Activated CD8-positive, alpha-beta T cell treated with anti-CD3 and anti-CD28 coated beads for 36 hours (primary cell): Measurements from ENCODE around the gene PCDHB11. TPM values are rescaled to one million over a fixed set of nuclear protein-coding genes. Genes with fewer than 3 reads are reported as not detected.
"Not testable (repeated sequence)": the region's sequence is repeated elsewhere in the genome, so short reads cannot be mapped to it uniquely, and the experiment has no call there.

Experiments used
- ATAC-seq: fragments of 200-7000 bp; cut with Tn5 transposase; one replicate; pipeline ENCODE4 v1.10.0; 2021; ENCODE audit warnings: mild to moderate bottlenecking, moderate library complexity
- CTCF ChIA-PET: fragments of 350-600 bp; sonication (Branson Sonifier 250); formaldehyde crosslinking; loops from one replicate; lab custom pipeline; 2021; ENCODE audit warnings: antibody characterized with exemption; lab: Charles Lee
- POLR2A ChIA-PET: fragments of 350-600 bp; sonication (Branson Sonifier 250); formaldehyde crosslinking; loops from one replicate; lab custom pipeline; 2021; ENCODE audit warnings: antibody characterized with exemption; lab: Charles Lee
- DNase-seq: peaks from one replicate; pipeline ENCODE4 v3.0.0-alpha.2; 2020
- H3K27ac Mint-ChIP-seq: one replicate; pipeline ENCODE4 v1.8.0; 2021; ENCODE audit warnings: mild to moderate bottlenecking, mixed read lengths
- H3K27me3 Mint-ChIP-seq: one replicate; pipeline ENCODE4 v1.8.0; 2021; ENCODE audit warnings: mixed read lengths
- H3K36me3 Mint-ChIP-seq: one replicate; pipeline ENCODE4 v1.8.0; 2021; ENCODE audit warnings: low read depth, mixed read lengths
- H3K4me1 Mint-ChIP-seq: one replicate; pipeline ENCODE4 v1.8.0; 2021; ENCODE audit warnings: low read depth, mixed read lengths
- H3K4me3 Mint-ChIP-seq: one replicate; pipeline ENCODE4 v1.8.0; 2021; ENCODE audit warnings: mild to moderate bottlenecking, moderate library complexity, mixed read lengths
- H3K9me3 Mint-ChIP-seq: one replicate; pipeline ENCODE4 v1.8.0; 2021; ENCODE audit warnings: mixed read lengths
- intact Hi-C: fragments of 100-400 bp; cut with micrococcal nuclease; formaldehyde crosslinking; loops from one replicate; pipeline ENCODE4 v1.10.0; 2022
- total RNA-seq, 2 experiments: library from RNA; stranded (reverse); gene quantifications; one replicate each; pipeline ENCODE4 v1.2.3, GENCODE V29; 2021
- TF ChIP-seq, protein P1 (sequence below): fragments of 200-600 bp; IDR thresholded peaks from one replicate; pipeline ENCODE4 v1.8.0; 2022; ENCODE audit warnings: antibody characterized with exemption, mild to moderate bottlenecking

The PCDHB11 gene
- total RNA-seq, 2 experiments from 2014 or later = not detected

DNA sequence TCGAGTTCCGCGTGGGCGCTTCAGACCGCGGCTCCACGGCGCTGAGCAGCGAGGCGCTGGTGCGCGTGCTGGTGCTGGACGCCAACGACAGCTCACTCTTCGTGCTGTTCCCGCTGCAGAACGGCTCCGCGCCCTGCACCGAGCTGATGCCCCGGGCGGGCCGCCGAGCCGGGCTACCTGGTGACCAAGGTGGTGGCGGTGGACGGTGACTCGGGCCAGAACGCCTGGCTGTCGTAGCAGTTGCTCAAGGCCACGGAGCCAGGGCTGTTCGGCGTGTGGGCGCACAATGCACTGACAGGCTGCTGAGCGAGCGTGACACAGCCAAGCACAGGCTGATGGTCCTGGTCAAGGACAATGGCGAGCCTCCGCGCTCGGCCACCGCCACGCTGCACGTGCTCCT, 42.1 kb downstream of the PCDHB11 start:
- intact Hi-C loops = no loop called here
- Mint-ChIP-seq H3K27me3 (peaks cover 41% of the 10 kb centered on the region), H3K27ac (no peak overlapping the region), H3K36me3 (peaks cover 34% of the 10 kb centered on the region), H3K4me3 (no peak overlapping the region), H3K9me3 (peaks cover 45% of the 10 kb centered on the region), H3K4me1 (no peaks in the 10 kb centered on the region)
- ChIA-PET CTCF (no interaction called here), POLR2A (no interaction called here)
- no peak for DNase-seq
- no peak for ATAC-seq
- TF ChIP-seq, protein P1, sequence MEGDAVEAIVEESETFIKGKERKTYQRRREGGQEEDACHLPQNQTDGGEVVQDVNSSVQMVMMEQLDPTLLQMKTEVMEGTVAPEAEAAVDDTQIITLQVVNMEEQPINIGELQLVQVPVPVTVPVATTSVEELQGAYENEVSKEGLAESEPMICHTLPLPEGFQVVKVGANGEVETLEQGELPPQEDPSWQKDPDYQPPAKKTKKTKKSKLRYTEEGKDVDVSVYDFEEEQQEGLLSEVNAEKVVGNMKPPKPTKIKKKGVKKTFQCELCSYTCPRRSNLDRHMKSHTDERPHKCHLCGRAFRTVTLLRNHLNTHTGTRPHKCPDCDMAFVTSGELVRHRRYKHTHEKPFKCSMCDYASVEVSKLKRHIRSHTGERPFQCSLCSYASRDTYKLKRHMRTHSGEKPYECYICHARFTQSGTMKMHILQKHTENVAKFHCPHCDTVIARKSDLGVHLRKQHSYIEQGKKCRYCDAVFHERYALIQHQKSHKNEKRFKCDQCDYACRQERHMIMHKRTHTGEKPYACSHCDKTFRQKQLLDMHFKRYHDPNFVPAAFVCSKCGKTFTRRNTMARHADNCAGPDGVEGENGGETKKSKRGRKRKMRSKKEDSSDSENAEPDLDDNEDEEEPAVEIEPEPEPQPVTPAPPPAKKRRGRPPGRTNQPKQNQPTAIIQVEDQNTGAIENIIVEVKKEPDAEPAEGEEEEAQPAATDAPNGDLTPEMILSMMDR = no peak

DNA sequence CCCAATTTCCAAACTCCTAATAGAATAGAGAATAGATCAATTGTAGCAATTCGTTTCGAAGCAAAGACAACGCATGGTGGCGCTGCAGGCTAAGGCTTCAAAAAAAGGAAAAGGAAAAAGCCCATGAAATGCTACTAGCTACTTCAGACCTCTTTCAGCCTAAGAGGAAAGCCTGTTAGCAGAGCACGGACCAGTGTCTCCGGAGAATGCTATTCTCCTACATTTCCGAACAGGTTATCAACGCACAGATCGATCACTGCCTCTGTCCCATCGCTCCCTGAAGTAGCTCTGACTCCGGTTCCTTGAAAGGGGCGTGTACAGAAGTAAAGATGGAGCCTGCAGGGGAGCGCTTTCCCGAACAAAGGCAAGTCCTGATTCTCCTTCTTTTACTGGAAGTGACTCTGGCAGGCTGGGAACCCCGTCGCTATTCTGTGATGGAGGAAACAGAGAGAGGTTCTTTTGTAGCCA, 45.9 kb downstream of the PCDHB11 start, which contains the start of gene PCDHB15:
TSS of gene PCDHB15 (plus strand) at position 146 of the 468 bp plus-strand sequence. CDS start at position 330, 184 bp downstream.
- ATAC-seq (no peak), DNase-seq (peak; percentile 51)
- ChIA-PET CTCF (interaction anchor here (0.7 to 1.7 kb wide), 9 partner anchors 9 to 319 kb away, joined by 3 to 9 read pairs (median 4); partner anchors contain the start of genes PCDHB12 and PCDHB14), POLR2A (interaction anchor here (0.9 kb wide), 1 partner anchor 10 kb away, joined by 3 read pairs; no protein-coding TSS in a partner anchor)
- no peak within 1 kb of the TSS for H3K4me3 Mint-ChIP-seq
- H3K4me1 Mint-ChIP-seq = no peaks in the 10 kb centered on the region
- peaks cover 28% of the 10 kb centered on the region for H3K27me3 Mint-ChIP-seq
- TF ChIP-seq, protein P1 = peak; percentile 20
- peaks cover 58% of the 10 kb centered on the region for H3K9me3 Mint-ChIP-seq
- intact Hi-C loops = no loop called here
- H3K27ac Mint-ChIP-seq = no peak within 1 kb of the TSS
- H3K36me3 Mint-ChIP-seq = peaks cover 39% of the 10 kb centered on the region

DNA sequence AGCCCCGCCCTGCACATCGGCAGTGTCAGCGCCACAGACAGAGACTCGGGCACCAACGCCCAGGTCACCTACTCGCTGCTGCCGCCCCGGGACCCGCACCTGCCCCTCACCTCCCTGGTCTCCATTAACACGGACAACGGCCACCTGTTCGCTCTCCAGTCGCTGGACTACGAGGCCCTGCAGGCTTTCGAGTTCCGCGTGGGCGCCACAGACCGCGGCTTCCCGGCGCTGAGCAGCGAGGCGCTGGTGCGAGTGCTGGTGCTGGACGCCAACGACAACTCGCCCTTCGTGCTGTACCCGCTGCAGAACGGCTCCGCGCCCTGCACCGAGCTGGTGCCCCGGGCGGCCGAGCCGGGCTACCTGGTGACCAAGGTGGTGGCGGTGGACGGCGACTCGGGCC, 47.5 kb downstream of the PCDHB11 start:
- peaks cover 34% of the 10 kb centered on the region for H3K36me3 Mint-ChIP-seq
- intact Hi-C loops, H3K4me1 Mint-ChIP-seq: not testable (repeated sequence)

DNA sequence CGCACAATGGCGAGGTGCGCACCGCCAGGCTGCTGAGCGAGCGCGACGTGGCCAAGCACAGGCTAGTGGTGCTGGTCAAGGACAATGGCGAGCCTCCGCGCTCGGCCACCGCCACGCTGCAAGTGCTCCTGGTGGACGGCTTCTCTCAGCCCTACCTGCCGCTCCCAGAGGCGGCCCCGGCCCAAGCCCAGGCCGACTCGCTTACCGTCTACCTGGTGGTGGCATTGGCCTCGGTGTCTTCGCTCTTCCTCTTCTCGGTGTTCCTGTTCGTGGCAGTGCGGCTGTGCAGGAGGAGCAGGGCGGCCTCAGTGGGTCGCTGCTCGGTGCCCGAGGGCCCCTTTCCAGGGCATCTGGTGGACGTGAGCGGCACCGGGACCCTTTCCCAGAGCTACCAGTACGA, 48.0 kb downstream of the PCDHB11 start:
- DNase-seq, H3K27ac Mint-ChIP-seq, intact Hi-C loops, H3K4me3 Mint-ChIP-seq, CTCF ChIA-PET, H3K4me1 Mint-ChIP-seq, ATAC-seq, POLR2A ChIA-PET: not testable (repeated sequence)
- Mint-ChIP-seq H3K27me3 (peaks cover 14% of the 10 kb centered on the region), H3K9me3 (peaks cover 57% of the 10 kb centered on the region), H3K36me3 (peaks cover 32% of the 10 kb centered on the region)

More for the DNA sequence above, 47.5 kb downstream of the PCDHB11 start:
- H3K27ac Mint-ChIP-seq, ATAC-seq, DNase-seq, H3K4me3 Mint-ChIP-seq, POLR2A ChIA-PET: not testable (repeated sequence)
- Mint-ChIP-seq H3K9me3 (peaks cover 59% of the 10 kb centered on the region), H3K27me3 (peaks cover 16% of the 10 kb centered on the region)
- CTCF ChIA-PET = interaction anchor here (1.6 kb wide), 1 partner anchor 10 kb away, joined by 4 read pairs; no protein-coding TSS in a partner anchor

DNA sequence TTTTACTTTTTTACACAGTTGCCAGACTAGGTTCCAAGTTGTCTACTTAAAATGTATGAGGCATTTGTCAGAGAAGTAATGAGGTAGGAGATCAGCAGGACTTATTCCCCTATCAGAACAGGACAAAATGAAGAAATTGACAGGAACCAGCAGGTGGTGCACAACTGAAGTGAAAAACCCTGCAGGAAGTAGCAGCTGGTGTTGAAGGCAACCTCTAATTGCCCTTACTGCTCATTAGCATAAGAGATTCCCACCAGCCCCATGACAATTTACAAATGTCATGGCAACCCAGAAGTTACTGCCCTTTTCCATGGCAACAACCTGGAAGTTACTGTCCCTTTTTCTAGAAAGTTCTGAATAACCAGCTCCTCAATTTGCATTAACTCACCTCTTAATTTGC, 51.1 kb downstream of the PCDHB11 start:
- no peaks in the 10 kb centered on the region for H3K4me1 Mint-ChIP-seq
- H3K9me3 Mint-ChIP-seq = peaks cover 66% of the 10 kb centered on the region
- POLR2A ChIA-PET = interaction anchor here (0.6 kb wide), 1 partner anchor 31 kb away, joined by 3 read pairs; no protein-coding TSS in a partner anchor
- CTCF ChIA-PET = no interaction called here
- no peak for DNase-seq
- H3K36me3 Mint-ChIP-seq = peaks cover 24% of the 10 kb centered on the region
- ATAC-seq = no peak
- TF ChIP-seq, protein P1 = no peak
- no peak overlapping the region for H3K27ac Mint-ChIP-seq
- no peak overlapping the region for H3K4me3 Mint-ChIP-seq
- intact Hi-C loops = no loop called here
- H3K27me3 Mint-ChIP-seq = peaks cover 3% of the 10 kb centered on the region

Other genes starting within 250 kb of the PCDHB11 start
- not detected for gene PCDHAC2, start 233.2 kb upstream of the PCDHB11 start, total RNA-seq
- not detected for gene PCDHB1, start 148.3 kb upstream of the PCDHB11 start, total RNA-seq
- gene PCDHB2, start 105.0 kb upstream of the PCDHB11 start, total RNA-seq = not detected
- not detected for gene PCDHB3, start 99.2 kb upstream of the PCDHB11 start, total RNA-seq
- gene PCDHB4, start 77.8 kb upstream of the PCDHB11 start, total RNA-seq = not detected
- not detected for gene PCDHB5, start 64.4 kb upstream of the PCDHB11 start, total RNA-seq
- not detected for gene PCDHB6, start 49.6 kb upstream of the PCDHB11 start, total RNA-seq
- gene PCDHB7, start 27.0 kb upstream of the PCDHB11 start, total RNA-seq = not detected
- not detected for gene PCDHB8, start 21.8 kb upstream of the PCDHB11 start, total RNA-seq
- not detected for gene PCDHB16, start 17.2 kb upstream of the PCDHB11 start, total RNA-seq
- not detected for gene PCDHB9, start 12.5 kb upstream of the PCDHB11 start, total RNA-seq
- gene PCDHB10, start 7.3 kb upstream of the PCDHB11 start, total RNA-seq = not detected
- gene PCDHB12, start 9.1 kb downstream of the PCDHB11 start, total RNA-seq = not detected
- gene PCDHB13, start 14.3 kb downstream of the PCDHB11 start, total RNA-seq = not detected
- not detected for gene PCDHB14, start 23.7 kb downstream of the PCDHB11 start, total RNA-seq
- gene PCDHB15, start 45.8 kb downstream of the PCDHB11 start, total RNA-seq = not detected
- gene SLC25A2, start 104.4 kb downstream of the PCDHB11 start, total RNA-seq = under 1 TPM in 1 of 2 experiments, not detected in 1; 0.25 TPM
- 10 to 100 TPM; 56.2 to 58.1 TPM for gene TAF7, start 121.2 kb downstream of the PCDHB11 start, total RNA-seq
- gene PCDHGA1, start 130.9 kb downstream of the PCDHB11 start, total RNA-seq = under 1 TPM in 1 of 2 experiments, not detected in 1; 0.07 TPM
- not detected for gene PCDHGA2, start 139.1 kb downstream of the PCDHB11 start, total RNA-seq
- not detected for gene PCDHGA3, start 144.2 kb downstream of the PCDHB11 start, total RNA-seq
- not detected for gene PCDHGB1, start 150.5 kb downstream of the PCDHB11 start, total RNA-seq
- not detected for gene PCDHGA4, start 155.4 kb downstream of the PCDHB11 start, total RNA-seq
- gene PCDHGB2, start 160.4 kb downstream of the PCDHB11 start, total RNA-seq = under 1 TPM; 0.11 to 0.14 TPM
- not detected for gene PCDHGA5, start 164.5 kb downstream of the PCDHB11 start, total RNA-seq
- under 1 TPM; 0.07 to 0.16 TPM for gene PCDHGB3, start 170.6 kb downstream of the PCDHB11 start, total RNA-seq
- gene PCDHGA6, start 174.3 kb downstream of the PCDHB11 start, total RNA-seq = not detected
- gene PCDHGA7, start 183.1 kb downstream of the PCDHB11 start, total RNA-seq = not detected
- gene PCDHGB4, start 188.1 kb downstream of the PCDHB11 start, total RNA-seq = not detected
- gene PCDHGA8, start 193.0 kb downstream of the PCDHB11 start, total RNA-seq = not detected
- gene PCDHGB5, start 198.3 kb downstream of the PCDHB11 start, total RNA-seq = under 1 TPM in 1 of 2 experiments, not detected in 1; 0.11 TPM
- under 1 TPM in 1 of 2 experiments, not detected in 1; 0.09 TPM for gene PCDHGA9, start 203.2 kb downstream of the PCDHB11 start, total RNA-seq
- under 1 TPM in 1 of 2 experiments, not detected in 1; 0.09 TPM for gene PCDHGB6, start 208.4 kb downstream of the PCDHB11 start, total RNA-seq
- gene PCDHGA10, start 213.4 kb downstream of the PCDHB11 start, total RNA-seq = not detected
- gene PCDHGB7, start 218.1 kb downstream of the PCDHB11 start, total RNA-seq = not detected
- not detected for gene PCDHGA11, start 221.4 kb downstream of the PCDHB11 start, total RNA-seq
- gene PCDHGA12, start 230.9 kb downstream of the PCDHB11 start, total RNA-seq = not detected